ENCODE results near the gene PSENEN. TPM values are rescaled to one million over a fixed set of nuclear protein-coding genes. Genes with fewer than 3 reads are reported as not detected.
"Not testable (repeated sequence)": the region's sequence is repeated elsewhere in the genome, so short reads cannot be mapped to it uniquely, and the experiment has no call there.

Gene PSENEN
- total RNA-seq, 1 donor, result 11.6 TPM

DNA sequence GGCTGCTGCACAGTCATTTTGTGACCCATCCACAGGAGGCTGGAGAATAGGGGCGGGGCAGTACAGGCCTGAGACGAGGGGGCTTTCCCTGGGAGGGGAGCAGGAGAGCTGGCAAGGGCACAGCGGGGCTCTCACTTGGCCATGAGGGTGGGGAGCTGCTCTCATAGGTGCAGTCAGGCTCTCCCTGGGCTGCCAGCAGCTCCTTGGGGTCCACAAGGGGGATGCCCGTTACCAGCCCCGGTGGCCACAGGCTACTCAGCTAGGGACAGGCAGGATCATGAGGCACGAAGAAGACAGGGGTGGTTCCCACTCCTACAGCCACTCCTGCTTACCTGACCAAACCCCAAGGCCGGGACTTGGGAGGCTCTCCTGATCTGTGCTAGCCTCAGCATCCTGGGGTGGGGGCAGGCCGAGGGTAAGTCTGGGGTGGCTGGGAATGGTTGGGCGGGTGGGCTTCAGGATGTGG, 46.4 kb downstream of the PSENEN start:
- Histone ChIP-seq H4K20me1 (ENCODE audit: insufficient read depth, low read length) (no peaks in the 10 kb centered on the region), H2AFZ (ENCODE audit: low read length) (no peak overlapping the region), H3K27ac (ENCODE audit: low read depth, low read length) (no peak overlapping the region), H3K4me1 (ENCODE audit: insufficient read depth, low read length) (peaks cover 2% of the 10 kb centered on the region), H3K9me3 (ENCODE audit: low read depth, low read length) (no peaks in the 10 kb centered on the region), H3K36me3 (ENCODE audit: insufficient read depth, low read length) (no peaks in the 10 kb centered on the region), H3K27me3 (ENCODE audit: insufficient read depth, low read length) (peaks cover 20% of the 10 kb centered on the region), H3K4me2 (ENCODE audit: insufficient read depth, low read length) (no peak overlapping the region), H3K79me2 (ENCODE audit: insufficient read depth, low read length) (no peaks in the 10 kb centered on the region), H3K4me3 (ENCODE audit: insufficient read depth, low read length) (no peak overlapping the region)
- DNase-seq (ENCODE audit: insufficient read length, low spot score, missing footprints), result peak; percentile 62
- no peak for TF ChIP-seq CTCF (IDR thresholded peaks at IDR 0.05; ENCODE audit: extremely low read depth, low read depth, low read length)

DNA sequence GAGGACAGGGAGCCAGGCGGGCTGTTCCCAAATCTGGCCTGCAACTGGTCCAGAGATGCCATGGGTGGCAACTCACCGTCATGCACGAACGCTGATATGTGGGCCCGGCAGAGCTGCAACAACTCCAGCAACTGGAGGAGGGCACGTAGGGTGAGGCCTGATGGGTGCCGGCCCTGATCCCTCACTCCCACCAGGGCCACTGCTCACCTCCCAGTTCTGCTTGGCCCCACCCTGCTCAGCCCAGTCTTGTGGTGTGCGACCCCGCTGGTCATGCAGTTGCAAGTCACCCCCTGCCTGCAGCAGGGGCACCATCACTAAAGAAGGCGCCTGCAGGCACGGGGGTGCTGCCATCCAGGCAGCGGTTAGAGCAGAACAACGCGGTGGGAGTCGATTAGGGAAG, 46.9 kb downstream of the PSENEN start:
- peak; percentile 71 for DNase-seq (ENCODE audit: insufficient read length, low spot score, missing footprints)
- H3K79me2 ChIP-seq (ENCODE audit: insufficient read depth, low read length), result no peaks in the 10 kb centered on the region
- H3K9me3 ChIP-seq (ENCODE audit: low read depth, low read length), result no peaks in the 10 kb centered on the region
- TF ChIP-seq CTCF (IDR thresholded peaks at IDR 0.05; ENCODE audit: extremely low read depth, low read depth, low read length), result no peak
- no peak overlapping the region for H3K4me3 ChIP-seq (ENCODE audit: insufficient read depth, low read length)
- no peak overlapping the region for H3K4me2 ChIP-seq (ENCODE audit: insufficient read depth, low read length)
- H3K27ac ChIP-seq (ENCODE audit: low read depth, low read length), result no peak overlapping the region
- H3K36me3 ChIP-seq (ENCODE audit: insufficient read depth, low read length), result no peaks in the 10 kb centered on the region
- no peak overlapping the region for H2AFZ ChIP-seq (ENCODE audit: low read length)
- H3K4me1 ChIP-seq (ENCODE audit: insufficient read depth, low read length), result peaks cover 2% of the 10 kb centered on the region
- H4K20me1 ChIP-seq (ENCODE audit: insufficient read depth, low read length), result no peaks in the 10 kb centered on the region
- peaks cover 24% of the 10 kb centered on the region for H3K27me3 ChIP-seq (ENCODE audit: insufficient read depth, low read length)

- Histone ChIP-seq H3K4me3 (ENCODE audit: insufficient read depth, low read length) (no peak overlapping the region), H2AFZ (ENCODE audit: low read length) (no peak overlapping the region), H4K20me1 (ENCODE audit: insufficient read depth, low read length) (no peaks in the 10 kb centered on the region), H3K4me1 (ENCODE audit: insufficient read depth, low read length) (peaks cover 2% of the 10 kb centered on the region), H3K9me3 (ENCODE audit: low read depth, low read length) (no peaks in the 10 kb centered on the region), H3K79me2 (ENCODE audit: insufficient read depth, low read length) (no peaks in the 10 kb centered on the region), H3K4me2 (ENCODE audit: insufficient read depth, low read length) (no peak overlapping the region), H3K27me3 (ENCODE audit: insufficient read depth, low read length) (peaks cover 28% of the 10 kb centered on the region), H3K36me3 (ENCODE audit: insufficient read depth, low read length) (no peaks in the 10 kb centered on the region), H3K27ac (ENCODE audit: low read depth, low read length) (no peak overlapping the region)
- DNase-seq (ENCODE audit: insufficient read length, low spot score, missing footprints), result no peak
- no peak for TF ChIP-seq CTCF (IDR thresholded peaks at IDR 0.05; ENCODE audit: extremely low read depth, low read depth, low read length)
Observed at GRCh38 chr19:35792888-35793287, 47.4 kb downstream of the PSENEN start.

DNA sequence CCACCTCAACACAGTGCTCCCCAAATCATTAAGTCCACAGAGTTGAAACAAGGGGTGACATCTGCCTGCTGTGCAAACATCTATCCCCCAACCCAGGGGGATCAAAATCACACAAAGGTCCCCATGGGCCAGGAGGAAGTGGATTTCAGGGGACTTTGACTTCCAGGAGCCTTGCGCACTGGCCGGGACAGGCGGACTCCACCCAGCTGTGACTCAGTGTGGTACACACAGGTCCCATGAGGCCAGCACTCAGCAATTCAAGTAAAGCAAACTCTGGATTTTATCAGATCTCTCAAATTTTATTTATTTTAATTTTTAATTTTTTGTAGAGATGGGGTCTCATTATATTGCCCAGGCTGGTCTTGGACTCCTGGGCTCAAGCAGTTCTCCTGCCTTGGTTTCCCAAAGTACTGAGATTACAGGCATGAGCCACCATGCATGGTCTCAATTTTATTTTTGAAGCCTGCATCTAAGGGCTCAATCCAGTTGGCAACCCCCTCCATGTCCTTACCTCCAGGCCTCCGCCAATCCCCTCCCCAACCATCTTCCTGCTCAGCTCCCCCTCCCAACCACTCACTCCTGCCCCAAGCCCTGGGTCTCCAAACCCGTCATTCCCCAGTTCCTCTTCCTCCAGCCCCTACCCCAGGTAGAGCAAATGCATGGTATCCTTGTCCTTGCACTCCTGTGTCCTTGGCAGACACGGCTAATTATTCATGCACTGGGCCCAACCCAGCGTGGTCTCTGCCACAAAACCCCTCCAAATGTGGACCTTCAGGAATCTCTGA, 48.1 kb downstream of the PSENEN start:
- Histone ChIP-seq H3K9me3 (ENCODE audit: low read depth, low read length) (no peaks in the 10 kb centered on the region), H3K4me2 (ENCODE audit: insufficient read depth, low read length) (no peak overlapping the region), H3K27me3 (ENCODE audit: insufficient read depth, low read length) (peaks cover 33% of the 10 kb centered on the region), H4K20me1 (ENCODE audit: insufficient read depth, low read length) (no peaks in the 10 kb centered on the region), H3K4me1 (ENCODE audit: insufficient read depth, low read length) (peaks cover 2% of the 10 kb centered on the region), H3K27ac (ENCODE audit: low read depth, low read length) (no peak overlapping the region), H3K36me3 (ENCODE audit: insufficient read depth, low read length) (no peaks in the 10 kb centered on the region), H3K79me2 (ENCODE audit: insufficient read depth, low read length) (no peaks in the 10 kb centered on the region), H3K4me3 (ENCODE audit: insufficient read depth, low read length) (no peak overlapping the region), H2AFZ (ENCODE audit: low read length) (no peak overlapping the region)
- DNase-seq (ENCODE audit: insufficient read length, low spot score, missing footprints), result peak; percentile 99
- TF ChIP-seq CTCF (IDR thresholded peaks at IDR 0.05; ENCODE audit: extremely low read depth, low read depth, low read length), result no peak

DNA sequence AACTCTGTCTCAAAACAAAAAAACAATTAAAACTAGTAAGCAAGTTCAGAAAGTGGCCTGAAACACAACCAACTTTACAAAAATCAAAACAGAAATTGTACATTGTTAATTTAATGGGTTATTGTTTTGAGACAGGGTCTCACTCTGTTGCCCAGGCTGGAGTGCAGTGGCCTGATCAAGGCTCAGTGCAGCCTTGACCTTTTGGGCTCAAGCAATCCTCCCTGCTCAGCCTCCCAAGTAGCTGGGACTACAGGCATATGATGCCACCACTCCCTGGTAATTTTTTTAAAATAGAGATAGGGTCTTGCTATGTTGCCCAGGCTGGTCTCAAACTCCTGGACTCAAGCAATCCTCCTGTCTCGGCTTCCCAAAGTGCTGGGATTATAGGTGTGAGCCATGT, 50.1 kb downstream of the PSENEN start:
- H3K36me3 ChIP-seq (ENCODE audit: insufficient read depth, low read length); H3K27ac ChIP-seq (ENCODE audit: low read depth, low read length); H3K4me2 ChIP-seq (ENCODE audit: insufficient read depth, low read length); H4K20me1 ChIP-seq (ENCODE audit: insufficient read depth, low read length); H3K4me3 ChIP-seq (ENCODE audit: insufficient read depth, low read length); H3K4me1 ChIP-seq (ENCODE audit: insufficient read depth, low read length); H2AFZ ChIP-seq (ENCODE audit: low read length); H3K79me2 ChIP-seq (ENCODE audit: insufficient read depth, low read length); DNase-seq (ENCODE audit: insufficient read length, low spot score, missing footprints); H3K9me3 ChIP-seq (ENCODE audit: low read depth, low read length): not testable (repeated sequence)
- H3K27me3 ChIP-seq (ENCODE audit: insufficient read depth, low read length), result peaks cover 33% of the 10 kb centered on the region
